ENCODE results near the gene RFTN1. TPM values are rescaled to one million over a fixed set of nuclear protein-coding genes. Genes with fewer than 3 reads are reported as not detected.

Gene RFTN1
- total and polyA plus RNA-seq, 9 of the 15 experiments (the other 6 are each of a cell fraction or from before 2014, with no cell fraction given), result 0.08 to 0.51 (median 0.11) TPM; not detected in 6

DNA sequence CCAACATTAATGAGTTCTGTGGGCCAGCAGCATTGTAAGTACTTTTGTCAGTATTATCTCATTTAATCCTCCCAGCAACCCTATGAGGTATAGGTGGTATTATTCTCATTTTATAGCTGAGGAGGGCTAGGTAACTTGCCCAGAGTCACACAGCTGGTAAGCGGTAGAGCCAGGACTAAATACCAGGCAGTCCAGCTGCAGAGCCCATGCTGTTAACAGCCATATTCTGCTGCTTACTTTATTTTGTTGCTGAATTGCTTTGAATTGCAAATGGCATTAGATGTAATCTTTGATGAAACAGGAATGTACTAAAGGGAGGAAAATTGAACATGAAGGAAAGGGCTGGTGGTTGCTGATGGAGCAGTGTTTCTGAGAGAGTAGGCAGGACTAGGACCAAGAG lies 228.9 kb downstream of the RFTN1 start (continued):
- TF ChIP-seq CHAMP1 (IDR thresholded peaks at IDR 0.05) (no peak), HCFC1 (IDR thresholded peaks at IDR 0.05; ENCODE audit: low read depth, low read length) (no peak), PML (IDR thresholded peaks at IDR 0.05; ENCODE audit: low read length) (no peak)
- TF ChIP-seq, protein P1, sequence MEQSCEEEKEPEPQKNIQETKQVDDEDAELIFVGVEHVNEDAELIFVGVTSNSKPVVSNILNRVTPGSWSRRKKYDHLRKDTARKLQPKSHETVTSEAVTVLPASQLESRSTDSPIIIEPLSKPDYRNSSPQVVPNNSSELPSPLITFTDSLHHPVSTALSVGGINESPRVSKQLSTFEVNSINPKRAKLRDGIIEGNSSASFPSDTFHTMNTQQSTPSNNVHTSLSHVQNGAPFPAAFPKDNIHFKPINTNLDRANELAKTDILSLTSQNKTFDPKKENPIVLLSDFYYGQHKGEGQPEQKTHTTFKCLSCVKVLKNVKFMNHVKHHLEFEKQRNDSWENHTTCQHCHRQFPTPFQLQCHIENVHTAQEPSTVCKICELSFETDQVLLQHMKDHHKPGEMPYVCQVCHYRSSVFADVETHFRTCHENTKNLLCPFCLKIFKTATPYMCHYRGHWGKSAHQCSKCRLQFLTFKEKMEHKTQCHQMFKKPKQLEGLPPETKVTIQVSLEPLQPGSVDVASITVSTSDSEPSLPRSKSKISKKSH (CRISPR knock-in tag; IDR thresholded peaks at IDR 0.05), result no peak

DNA sequence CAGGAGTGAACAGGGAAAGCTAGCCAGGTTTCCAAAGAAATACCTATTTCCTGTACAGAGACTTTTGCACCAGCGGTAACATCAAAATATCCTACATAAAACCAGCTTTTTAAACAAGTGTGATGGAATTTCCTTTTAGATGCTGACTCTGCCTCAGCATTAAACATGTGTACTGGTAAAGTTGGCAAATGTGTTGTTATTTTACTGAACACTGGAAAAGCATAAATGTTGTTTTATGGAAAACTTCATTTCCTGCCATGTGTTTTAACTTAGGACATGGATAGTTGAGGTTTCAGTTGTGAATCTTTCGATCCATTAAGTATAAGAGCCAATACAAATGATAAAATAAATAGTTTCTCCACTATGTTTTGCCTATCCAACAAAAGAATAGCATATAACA lies 232.8 kb downstream of the RFTN1 start:
- Histone ChIP-seq H3K9me1 (ENCODE audit: control insufficient read depth, insufficient read depth, low read length) (no peaks in the 10 kb centered on the region), H2AFZ (ENCODE audit: low read depth, low read length) (no peak overlapping the region), H3K4me1 (replicated peaks in 1 of 2; ENCODE audit: control insufficient read depth in 2 of 2, insufficient read depth in 2 of 2, low read length in 2 of 2) (0 out of 5 replicates have a peak, but pooled peaks cover 0 to 4% of the 10 kb centered on the region in 2 experiments), H4K20me1 (replicated peaks; ENCODE audit: control insufficient read depth, insufficient read depth, low read length) (no peaks in the 10 kb centered on the region; the same call in 1 of the 2 replicates), H3K9ac (ENCODE audit: insufficient read depth in 1 of 2, low read depth in 2 of 2, low read length in 2 of 2) (no peak overlapping the region), H3K9me3 (replicated peaks; ENCODE audit: control insufficient read depth, insufficient read depth, low read depth, low read length) (no peaks in the 10 kb centered on the region), H3K4me3 (no peak overlapping the region), H3K27ac (ENCODE audit: extremely low read depth, low read depth, low read length) (no peak overlapping the region), H3K36me3 (ENCODE audit: control insufficient read depth, insufficient read depth, low read length) (peaks cover 92% of the 10 kb centered on the region), H3K79me2 (ENCODE audit: control insufficient read depth, insufficient read depth, low read length) (0 out of 3 replicates have a peak, but pooled peaks cover 3% of the 10 kb centered on the region), H3K4me2 (ENCODE audit: insufficient read depth, low read length) (no peak overlapping the region), H3K27me3 (ENCODE audit: control insufficient read depth in 2 of 2, insufficient read depth in 2 of 2, low read length in 2 of 2) (no peaks in the 10 kb centered on the region)
- ChIA-PET POLR2A (interaction anchor here (1.0 to 2.2 kb wide), 2 partner anchors 16 to 274 kb away, joined by 3 to 11 read pairs; partner anchors contain the start of genes DPH3 and OXNAD1), CTCF (ENCODE audit: low intra/inter-chr PET ratio) (no interaction called here)
- intact Hi-C loops (cut with micrococcal nuclease), result no loop called here
- no TSS peak for BruUV-seq (replicated peaks)
- no peak for DNase-seq (ENCODE audit: extremely low read depth in 1 of 4, low spot score in 3 of 4)
- in situ Hi-C loops (cut with MboI), result no loop called here
- no peak for TF ChIP-seq HDGF (IDR thresholded peaks at IDR 0.05)
- no peak for TF ChIP-seq RAD21 (CRISPR knock-in tag; conservative IDR thresholded peaks at IDR 0.05 in 1 of 2, IDR thresholded peaks at IDR 0.05 in 1 of 2)
- TF ChIP-seq HCFC1 (IDR thresholded peaks at IDR 0.05; ENCODE audit: low read depth, low read length), result no peak
- no peak for TF ChIP-seq ZFP1 (CRISPR knock-in tag; IDR thresholded peaks at IDR 0.05)
- no peak for TF ChIP-seq EP400 (IDR thresholded peaks at IDR 0.05)
- TF ChIP-seq ARID2 (IDR thresholded peaks at IDR 0.05), result no peak
- TF ChIP-seq, protein P2, sequence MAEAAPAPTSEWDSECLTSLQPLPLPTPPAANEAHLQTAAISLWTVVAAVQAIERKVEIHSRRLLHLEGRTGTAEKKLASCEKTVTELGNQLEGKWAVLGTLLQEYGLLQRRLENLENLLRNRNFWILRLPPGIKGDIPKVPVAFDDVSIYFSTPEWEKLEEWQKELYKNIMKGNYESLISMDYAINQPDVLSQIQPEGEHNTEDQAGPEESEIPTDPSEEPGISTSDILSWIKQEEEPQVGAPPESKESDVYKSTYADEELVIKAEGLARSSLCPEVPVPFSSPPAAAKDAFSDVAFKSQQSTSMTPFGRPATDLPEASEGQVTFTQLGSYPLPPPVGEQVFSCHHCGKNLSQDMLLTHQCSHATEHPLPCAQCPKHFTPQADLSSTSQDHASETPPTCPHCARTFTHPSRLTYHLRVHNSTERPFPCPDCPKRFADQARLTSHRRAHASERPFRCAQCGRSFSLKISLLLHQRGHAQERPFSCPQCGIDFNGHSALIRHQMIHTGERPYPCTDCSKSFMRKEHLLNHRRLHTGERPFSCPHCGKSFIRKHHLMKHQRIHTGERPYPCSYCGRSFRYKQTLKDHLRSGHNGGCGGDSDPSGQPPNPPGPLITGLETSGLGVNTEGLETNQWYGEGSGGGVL (CRISPR knock-in tag; IDR thresholded peaks at IDR 0.05), result no peak
- TF ChIP-seq POLR2B (IDR thresholded peaks at IDR 0.05; ENCODE audit: low read depth, partially characterized antibody), result no peak
- no peak for ATAC-seq
- WGBS (ENCODE audit: insufficient coverage, low coverage, missing lambda C conversion rate), result 98% methylated on average over 2 of the region's 2 CpGs
- no peak for FAIRE-seq
